ENCODE results near the gene FAM120B.

FAM120B gene

GRCh38 chr6:170288091-170288631, 18.4 kb upstream of the FAM120B start:
- no peak for DNase-seq

- DNase-seq: no peak
Measured at GRCh38 chr6:170288852-170289179, 17.7 kb upstream of the FAM120B start.

DNA sequence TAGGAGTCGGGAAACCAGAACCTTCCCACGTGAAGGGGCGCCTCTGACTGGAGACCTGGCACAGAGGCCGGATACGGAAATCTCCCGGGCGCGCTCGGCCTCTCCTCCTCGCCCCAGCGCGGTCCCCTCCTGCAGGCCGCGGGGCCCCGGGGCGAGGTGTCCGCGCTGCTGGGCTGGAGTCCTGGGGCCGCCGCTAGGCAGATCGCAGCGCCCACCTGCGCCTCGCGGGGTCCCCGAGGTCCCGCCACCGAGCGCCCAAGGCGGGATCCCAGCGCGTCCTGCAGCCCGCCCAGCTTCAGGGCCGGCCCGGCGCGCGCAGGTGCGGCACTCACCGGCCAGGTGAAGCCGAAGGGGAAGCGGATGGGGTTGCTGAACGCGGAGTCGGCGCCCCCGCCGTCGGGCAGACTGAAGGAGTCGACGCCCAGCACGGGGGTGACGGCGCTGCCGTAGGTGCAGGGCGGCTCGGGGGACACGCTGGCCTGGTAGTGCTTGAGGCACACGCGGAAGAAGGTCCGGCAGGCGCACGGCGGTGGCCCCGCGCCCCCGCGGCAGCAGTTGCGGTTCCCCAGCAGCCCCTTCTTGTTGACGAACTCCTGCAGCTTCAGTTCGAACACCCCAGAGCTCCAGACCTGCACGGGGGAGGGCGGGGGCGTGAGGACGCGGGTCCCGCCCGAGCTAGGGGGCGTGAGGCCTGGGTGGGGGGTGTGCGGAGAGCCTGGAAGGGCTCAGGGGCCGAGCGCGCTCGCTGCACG, 17.2 kb upstream of the FAM120B start:
- DNase-seq: no peak

DNA sequence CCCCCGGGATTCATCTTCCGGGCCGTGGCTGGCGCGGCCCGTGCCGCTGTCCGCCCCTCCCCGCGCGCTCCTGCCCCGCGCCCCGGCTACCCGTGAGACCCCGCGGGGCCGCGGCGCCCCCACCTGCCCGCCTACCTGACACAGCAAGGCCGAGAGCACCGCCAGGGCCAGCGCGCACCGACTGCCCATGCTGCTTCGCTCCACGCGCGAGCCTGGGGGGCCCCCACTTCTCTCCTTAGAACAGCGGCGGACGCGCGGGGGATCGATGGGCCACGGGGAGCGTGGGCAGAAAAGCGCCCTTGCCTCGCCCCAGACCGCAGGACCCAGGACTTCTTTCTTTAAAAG, 16.6 kb upstream of the FAM120B start:
- no peak for DNase-seq

- DNase-seq: no peak
Measured at GRCh38 chr6:170290296-170291128, 16.0 kb upstream of the FAM120B start, which contains the start of gene DLL1. Gene DLL1, minus strand, starts transcription at chr6:170291078. Its CDS starts 939 bp downstream, at chr6:170290139.

GRCh38 chr6:170291271-170292110, 15.1 kb upstream of the FAM120B start:
- DNase-seq: peak; percentile 36

DNA sequence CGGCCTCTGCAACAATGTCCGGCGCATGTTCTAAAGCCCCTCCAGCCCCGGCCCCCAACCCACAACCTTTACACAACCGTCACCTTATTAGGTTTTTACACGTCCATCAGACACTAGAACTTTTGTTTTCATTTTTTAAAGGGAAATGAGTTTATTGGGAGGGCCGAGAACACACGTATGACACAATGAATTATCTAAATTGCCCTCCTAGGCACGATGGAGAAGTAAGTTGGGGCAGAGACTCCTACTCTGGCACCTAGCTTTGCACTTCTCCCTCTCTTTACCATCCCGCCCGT, 14.5 kb upstream of the FAM120B start:
- DNase-seq: no peak

DNA sequence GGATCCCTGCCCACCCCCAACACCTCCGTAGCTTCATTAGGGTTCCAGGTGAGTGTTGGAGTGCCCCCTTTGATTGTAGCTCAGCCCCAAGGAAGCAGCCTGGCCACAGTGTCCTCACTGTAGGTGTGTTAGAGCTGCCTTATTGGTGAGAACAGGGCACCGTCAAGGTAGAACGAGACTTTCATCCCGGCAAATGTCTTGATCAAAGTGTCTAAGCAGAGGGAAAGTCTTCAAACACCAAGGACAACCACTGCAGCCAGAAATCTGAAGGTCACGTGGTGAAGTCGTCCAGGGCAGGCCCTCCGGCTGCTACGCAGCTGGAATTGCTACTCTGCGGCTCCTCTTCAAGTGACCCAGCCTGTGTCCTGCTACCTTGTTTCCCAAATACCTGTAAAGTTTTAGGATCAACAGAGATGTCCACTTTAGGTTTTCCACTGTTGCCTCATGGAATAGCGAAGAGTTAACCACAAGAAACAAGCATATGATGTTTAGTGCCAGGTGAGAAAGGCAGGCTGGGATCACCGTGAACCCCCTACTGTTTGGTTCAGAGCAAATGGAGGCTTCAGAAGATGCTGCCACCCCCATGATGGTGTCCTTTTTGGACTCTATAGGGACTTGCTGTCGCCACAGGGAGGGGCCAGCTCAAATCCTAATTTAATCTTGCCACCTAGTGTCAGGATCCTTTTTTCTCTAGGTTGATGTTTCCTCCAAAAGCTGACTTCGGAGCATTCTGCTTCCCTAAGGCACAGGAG, 14.0 kb upstream of the FAM120B start:
- DNase-seq: no peak

DNA sequence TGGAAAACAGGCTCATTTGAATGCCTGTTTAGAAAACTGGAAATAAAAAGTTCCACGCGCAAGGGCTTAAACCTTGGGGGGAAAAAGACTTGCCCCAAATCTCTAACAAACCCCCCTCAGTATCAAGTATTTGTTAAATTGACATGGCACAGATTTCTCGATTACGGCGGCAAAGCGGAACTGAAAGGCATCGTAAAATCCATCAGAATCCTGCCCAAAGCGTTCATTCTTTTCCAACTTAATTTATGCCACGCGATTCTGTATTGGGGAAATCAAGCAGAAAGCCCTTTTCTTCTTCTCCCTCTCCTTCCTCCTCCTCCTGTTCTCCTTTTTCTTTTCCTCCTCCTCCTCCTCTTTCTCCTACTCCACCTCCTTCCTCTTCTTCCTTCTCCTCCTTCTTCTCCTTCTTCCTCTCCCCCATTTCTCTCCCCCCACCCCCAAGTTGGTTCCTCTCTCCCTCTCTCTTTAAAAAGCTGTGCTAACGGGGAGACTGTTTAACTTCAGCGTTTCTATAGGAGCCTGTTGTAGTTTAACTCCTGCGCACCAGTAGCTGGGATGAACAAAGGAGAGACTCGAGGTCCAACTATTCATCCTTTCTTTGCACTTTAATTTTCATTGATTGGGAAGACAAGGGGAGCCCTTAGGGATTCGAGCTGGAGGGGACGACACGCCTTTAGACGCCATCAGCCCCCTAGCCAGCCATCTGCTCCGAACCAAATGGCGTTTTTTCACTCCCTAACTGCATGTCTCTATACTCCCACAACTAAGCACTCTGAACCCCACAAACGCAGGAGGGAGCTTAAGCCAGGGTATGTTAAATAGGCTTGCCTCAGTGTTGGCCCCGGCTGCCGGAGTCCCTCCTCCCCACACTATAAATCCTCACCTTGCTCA, 13.0 kb upstream of the FAM120B start:
- no peak for DNase-seq

GRCh38 chr6:170294298-170294730, 12.2 kb upstream of the FAM120B start:
- no peak for DNase-seq

DNA sequence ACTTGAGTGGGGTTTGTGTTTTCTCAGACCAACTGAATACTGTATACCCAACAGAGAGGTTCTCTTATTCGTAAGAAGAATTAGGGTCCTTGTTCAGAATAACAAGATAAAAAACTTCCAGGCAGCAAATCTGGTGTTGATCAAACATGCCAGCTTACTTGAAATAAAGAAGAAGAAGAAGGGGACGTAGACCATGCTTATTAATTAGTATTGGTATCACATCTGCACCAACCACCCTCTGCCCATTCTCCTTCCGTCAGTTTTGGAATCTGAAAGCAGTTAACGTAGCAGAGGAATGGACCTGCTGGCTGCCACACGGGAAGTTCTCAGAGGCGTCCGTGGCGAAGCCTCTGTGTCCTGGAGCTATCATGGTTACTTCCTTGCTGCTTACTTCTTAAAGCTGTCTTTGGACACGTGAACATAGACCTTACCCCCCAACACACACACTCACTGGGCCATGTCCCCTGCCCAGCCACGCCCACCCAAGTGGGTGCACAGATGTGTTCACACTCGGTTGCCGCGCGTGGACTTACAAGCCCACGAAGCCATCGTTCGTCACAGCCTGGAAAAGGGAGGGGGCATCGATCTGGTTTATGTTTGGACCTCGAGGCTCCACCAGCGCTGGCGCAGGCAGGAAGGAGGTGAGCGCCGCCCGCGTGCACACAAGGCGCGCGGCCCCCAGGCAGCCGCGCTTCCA, 11.6 kb upstream of the FAM120B start:
- no peak for DNase-seq

GRCh38 chr6:170295510-170296422, 10.8 kb upstream of the FAM120B start:
- peak; percentile 54 for DNase-seq

GRCh38 chr6:170296423-170296745, 10.2 kb upstream of the FAM120B start:
- DNase-seq: no peak

GRCh38 chr6:170296746-170297575, 9.6 kb upstream of the FAM120B start:
- DNase-seq: no peak

- DNase-seq: no peak
Measured at GRCh38 chr6:170297576-170298330, 8.8 kb upstream of the FAM120B start.

DNA sequence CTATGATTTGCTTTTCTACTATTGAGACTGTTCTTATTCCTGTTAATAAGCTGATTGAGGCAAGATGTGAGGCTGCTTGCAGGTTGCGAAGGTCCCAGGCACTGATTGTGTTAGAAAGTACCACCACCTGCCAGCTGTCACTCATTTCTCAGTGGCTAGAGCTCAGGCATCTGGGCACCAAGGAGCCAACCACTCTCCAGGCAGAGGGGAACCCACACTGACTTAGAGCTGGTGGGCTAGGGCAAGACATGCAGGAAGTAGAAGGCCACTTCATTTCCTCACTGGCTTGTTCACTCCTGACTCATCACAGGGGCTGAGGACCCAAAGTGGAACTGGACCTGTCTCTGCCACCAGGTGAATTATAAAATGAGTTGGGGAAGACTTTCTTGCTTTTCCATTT, 7.9 kb upstream of the FAM120B start:
- DNase-seq: no peak

DNA sequence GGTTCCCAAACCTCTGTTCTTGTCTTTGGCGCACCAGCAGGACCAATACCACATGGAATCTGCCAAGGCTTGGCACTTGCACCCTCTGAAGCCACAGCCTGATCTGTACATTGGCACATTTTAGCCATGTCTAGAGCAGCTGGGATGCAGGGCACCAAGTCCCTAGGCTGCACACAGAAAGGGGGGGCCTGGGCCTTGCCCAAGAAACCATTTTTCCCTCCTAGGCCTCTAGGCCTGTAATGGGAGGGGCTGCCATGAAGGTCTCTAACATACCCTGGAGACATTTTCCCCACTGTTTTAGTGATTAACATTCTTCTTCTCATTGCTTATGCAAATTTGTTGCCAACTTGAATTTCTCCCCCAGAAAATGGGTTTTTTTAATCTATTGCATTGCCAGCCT, 5.4 kb upstream of the FAM120B start:
- no peak for DNase-seq

DNA sequence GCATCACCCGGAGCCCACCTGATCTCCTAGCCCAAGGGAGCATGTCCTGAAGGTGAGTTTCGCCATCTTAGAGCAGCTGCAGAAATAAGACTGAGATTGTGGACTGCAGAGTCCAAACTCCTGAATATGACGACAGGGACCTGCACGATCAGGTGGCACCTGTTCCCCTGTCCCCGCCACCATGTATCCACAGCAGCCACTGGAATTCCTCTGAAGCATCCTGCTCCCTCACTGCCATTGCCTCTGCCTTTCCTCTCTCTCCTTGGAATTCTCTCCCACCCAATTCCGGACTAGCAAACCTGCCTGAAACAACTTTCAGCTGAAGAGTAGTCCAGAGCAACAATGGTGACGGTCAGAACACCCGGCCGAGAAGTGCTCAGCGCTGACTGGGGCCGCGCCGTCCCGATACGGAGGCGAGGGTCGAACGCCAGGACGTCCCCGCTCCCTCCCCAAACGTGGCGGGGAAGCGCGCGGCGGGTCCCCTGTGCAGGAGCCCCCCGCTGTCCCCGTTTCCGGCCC, 694 bp upstream of the FAM120B start:
- DNase-seq: no peak

Data from stimulated activated CD4-positive, alpha-beta T cell treated with anti-CD3 and anti-CD28 coated beads, Interleukin-4, amount 100 ng/mL, for 24 hours (primary cell).